HG02610 (cell line): ENCODE results near the gene KCP.

ENCODE experiments used
- ATAC-seq: cut with Tn5 transposase; IDR thresholded peaks from one replicate; pipeline ENCODE4 v1.9.1; 2021; ENCODE audit warnings: mild to moderate bottlenecking, moderate library complexity; ENCODE audit not compliant: unreplicated experiment

The KCP gene

DNA sequence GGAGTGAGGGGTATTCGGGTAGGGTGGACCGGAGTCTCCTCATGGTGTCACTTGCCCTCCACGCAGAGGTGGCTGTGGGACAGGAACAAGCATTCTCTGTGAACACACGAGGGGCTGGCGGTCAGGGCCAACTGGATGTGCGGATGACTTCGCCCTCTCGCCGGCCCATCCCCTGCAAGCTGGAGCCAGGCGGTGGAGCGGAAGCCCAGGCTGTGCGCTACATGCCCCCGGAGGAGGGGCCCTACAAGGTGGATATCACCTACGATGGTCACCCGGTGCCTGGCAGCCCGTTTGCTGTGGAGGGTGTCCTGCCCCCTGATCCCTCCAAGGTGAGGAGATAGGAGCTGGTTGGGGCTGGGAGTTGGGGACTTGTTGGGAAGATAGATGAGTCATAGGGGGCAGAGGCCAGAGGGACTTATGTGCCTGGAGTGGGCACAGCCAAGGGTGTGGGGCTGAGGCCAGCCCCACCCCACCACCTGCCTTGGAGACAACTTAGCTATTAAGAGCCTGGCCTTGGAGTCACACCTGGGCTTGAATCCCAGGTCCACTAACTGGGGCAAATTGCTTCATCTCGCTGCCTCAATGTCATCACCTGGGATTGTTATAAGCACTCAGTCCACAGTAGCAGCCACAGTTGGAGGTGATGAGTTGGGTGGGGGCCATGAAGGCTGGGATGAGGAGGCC is 66.4 kb downstream of the KCP start:
- ATAC-seq = no peak

DNA sequence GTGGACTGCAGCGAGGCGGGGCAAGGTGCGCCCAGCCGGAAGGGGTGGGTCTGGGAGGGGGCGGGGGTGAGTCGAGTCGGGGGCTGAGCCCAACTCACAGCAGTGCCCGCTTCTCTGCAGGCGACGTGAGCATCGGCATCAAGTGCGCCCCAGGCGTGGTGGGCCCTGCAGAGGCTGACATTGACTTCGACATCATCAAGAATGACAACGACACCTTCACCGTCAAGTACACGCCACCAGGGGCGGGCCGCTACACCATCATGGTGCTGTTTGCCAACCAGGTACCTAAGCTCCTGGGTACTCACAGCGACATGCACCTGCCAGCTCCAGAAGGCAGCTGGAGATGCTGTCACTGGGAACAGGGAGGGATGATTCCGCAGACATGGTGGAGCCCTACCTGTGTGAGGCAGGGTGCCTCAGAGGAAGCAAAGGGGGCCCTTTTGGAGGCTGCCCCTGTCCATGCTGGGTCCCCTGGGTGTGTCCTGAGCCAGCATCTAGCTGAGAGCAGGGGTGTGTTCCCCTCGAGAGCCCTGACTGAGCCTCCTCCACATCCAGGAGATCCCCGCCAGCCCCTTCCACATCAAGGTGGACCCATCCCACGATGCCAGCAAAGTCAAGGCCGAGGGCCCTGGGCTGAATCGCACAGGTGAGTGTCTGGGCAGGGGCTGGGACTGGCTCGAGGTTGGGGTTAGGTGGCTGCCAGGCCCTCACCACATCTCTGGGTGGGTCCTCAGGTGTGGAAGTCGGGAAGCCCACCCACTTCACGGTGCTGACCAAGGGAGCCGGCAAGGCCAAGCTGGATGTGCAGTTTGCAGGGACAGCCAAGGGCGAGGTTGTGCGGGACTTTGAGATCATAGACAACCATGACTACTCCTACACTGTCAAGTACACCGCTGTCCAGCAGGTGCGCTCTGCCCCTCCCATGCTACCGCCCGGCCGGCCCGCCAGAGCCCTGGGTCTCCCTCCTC is 67.6 kb downstream of the KCP start:
- no peak for ATAC-seq

DNA sequence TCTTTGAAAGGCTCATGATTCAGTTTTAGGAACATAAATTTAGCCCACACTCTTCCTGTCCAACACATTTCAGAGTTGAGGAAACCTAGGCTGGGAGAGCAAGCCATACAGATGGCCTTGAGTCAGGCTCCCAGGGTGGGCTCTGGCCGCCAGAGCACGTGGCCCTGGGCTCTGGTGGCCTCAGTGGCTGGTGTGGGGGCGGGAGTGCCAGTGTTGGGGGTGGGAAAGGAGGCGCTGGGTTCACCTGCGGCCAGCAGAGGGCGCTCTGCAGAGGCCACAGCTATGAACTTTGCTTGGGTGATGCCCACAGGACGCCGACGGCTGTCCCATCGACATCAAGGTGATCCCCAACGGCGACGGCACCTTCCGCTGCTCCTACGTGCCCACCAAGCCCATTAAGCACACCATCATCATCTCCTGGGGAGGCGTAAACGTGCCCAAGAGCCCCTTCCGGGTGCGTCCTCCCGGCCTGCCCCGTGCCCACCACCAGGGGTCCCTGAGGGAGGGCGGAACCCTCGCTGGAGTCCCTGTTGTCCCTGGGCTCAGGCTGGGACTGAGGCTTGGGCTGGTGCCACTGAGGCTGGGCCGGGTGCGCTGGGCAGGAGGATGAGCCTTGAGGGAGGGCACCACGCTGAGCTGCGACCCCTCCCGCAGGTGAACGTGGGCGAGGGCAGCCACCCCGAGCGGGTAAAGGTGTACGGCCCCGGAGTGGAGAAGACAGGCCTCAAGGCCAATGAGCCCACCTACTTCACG is 68.4 kb downstream of the KCP start:
- ATAC-seq = no peak

DNA sequence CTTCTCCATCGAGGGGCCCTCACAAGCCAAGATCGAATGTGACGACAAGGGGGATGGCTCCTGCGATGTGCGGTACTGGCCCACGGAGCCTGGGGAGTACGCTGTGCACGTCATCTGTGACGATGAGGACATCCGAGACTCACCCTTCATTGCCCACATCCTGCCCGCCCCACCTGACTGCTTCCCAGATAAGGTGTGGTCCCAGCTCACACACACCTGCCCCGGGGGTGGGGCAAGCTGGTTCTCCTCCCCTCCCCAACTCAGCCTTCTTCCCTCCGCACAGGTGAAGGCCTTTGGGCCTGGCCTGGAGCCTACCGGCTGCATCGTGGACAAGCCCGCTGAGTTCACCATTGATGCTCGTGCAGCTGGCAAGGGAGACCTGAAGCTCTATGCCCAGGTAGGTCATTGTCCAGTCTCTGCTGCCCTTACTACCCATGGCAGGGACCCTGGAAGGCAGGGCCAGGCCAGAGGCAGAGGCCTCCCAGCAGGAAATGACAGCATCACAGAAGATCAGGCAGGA is 69.3 kb downstream of the KCP start:
- no peak for ATAC-seq

DNA sequence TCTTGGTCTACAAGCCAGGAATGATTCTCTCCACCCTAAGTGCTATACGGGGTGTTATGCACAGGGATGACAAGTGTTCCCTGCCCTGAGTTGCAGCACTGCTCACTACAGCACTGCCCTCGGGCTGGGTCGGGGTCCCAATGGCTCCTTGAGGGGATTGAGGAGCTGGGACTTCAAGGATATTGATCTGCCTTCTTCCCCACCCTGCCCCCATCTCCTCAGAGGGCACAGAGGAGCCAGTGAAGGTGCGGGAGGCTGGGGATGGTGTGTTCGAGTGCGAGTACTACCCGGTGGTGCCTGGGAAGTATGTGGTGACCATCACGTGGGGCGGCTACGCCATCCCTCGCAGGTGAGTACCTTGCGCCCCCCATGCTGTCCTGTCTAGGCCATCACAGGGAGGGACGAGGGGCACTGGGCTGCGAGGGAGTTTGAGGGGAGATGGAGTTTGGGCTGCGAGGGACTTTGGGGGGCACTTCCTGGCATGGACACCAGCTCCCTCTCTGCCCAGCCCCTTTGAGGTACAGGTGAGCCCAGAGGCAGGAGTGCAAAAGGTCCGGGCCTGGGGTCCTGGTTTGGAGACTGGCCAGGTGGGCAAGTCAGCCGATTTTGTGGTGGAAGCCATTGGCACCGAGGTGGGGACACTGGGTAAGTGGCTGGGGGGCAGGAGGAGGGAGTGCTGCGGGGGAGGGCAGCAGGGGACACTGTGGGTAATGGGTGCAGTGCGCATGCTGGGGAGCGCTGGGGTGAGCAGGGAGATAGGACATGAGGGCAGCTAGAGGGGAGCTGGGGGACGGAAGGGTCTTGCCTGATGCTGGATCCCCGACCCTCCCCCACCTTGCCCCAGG is 70.0 kb downstream of the KCP start:
- no peak for ATAC-seq

DNA sequence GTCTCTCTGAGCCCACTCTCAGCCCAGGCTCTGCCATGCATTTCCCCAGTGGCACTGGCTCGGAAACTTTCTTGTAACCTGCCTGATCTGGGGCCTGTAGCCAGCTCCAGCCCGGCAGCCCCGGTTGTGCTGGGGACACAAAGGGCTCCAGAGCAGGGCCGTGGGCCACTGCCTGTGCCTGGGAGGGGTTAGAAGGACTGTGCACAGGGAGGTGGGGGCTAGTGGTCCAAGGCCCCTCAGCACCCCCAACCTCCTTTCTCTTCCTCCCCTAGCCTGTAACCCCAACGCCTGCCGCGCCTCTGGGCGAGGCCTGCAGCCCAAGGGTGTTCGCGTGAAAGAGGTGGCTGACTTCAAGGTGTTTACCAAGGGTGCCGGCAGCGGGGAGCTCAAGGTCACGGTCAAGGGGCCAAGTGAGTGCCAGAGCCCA is 70.7 kb downstream of the KCP start:
- no peak for ATAC-seq

DNA sequence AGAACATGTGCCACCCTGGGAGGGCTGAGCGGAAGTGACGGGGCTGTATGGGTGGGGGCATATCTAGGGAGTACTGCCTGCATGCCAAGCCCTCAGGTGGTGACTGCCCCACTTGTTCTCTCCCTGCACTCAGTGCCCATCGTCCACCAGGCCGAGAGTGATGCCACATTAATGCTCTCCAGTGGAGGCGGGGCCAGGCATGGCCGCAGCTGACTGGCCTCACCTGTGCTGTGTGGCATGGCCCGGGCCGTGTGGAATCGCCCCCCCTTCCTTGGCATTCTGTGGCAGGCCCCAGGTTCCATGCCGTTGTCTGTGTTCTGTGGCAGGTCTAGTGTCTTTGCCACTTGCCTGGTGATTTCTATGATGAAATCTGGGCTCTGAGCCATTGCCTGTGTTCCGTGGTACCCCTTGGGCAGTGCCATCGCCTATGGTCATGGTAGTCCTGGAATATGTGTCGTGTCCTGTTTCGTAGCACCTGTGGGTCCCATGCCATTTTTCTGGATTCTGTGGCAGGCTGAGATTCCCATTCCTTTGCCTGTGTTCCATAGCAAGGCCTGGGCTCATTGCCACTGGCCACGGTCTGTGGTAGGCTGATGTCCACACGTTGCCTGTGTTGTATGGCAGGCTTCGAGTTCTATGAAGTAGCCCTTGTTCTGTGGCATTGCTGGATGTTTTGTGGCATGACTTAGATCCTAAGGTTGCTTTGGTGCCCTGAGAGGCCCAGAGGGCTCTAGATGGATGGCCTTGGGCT is 71.4 kb downstream of the KCP start:
- no peak for ATAC-seq

DNA sequence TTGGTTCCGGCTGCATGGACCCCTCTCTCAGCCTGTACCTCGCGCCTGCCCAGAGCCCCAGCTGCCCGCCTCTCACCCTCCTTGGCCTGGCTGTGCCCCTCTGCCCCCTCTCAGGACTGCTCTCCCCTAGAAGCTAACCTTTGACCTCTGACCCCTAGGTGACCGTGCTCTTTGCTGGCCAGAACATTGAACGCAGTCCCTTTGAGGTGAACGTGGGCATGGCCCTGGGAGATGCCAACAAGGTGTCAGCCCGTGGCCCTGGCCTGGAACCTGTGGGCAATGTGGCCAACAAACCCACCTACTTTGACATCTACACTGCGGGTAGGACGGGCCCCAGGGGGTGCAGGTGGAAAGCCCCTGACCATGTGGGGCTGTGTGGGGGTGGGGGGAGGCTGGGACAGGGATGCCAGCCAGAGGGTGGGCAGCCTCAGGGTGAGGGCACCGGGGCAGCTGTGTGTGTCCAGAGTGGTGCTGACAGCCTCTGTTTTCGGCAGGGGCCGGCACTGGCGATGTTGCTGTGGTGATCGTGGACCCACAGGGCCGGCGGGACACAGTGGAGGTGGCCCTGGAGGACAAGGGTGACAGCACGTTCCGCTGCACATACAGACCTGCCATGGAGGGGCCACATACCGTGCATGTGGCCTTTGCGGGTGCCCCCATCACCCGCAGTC is 72.3 kb downstream of the KCP start:
- no peak for ATAC-seq

DNA sequence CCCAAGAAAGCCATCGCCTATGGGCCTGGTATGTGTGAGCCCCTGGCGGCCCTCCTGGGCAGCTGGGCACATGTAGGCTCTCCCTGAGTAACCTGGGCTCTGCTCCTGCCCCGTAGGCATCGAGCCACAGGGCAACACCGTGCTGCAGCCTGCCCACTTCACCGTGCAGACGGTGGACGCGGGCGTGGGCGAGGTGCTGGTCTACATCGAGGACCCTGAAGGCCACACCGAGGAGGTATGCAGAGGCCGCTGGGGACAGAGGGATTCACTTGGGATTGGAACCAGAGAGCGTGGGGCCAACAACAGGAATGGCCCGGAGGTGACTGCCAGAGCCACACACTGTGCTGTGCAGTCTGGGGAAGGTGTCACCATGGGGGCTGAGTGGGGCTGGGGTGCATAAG is 73.0 kb downstream of the KCP start:
- ATAC-seq = no peak

DNA sequence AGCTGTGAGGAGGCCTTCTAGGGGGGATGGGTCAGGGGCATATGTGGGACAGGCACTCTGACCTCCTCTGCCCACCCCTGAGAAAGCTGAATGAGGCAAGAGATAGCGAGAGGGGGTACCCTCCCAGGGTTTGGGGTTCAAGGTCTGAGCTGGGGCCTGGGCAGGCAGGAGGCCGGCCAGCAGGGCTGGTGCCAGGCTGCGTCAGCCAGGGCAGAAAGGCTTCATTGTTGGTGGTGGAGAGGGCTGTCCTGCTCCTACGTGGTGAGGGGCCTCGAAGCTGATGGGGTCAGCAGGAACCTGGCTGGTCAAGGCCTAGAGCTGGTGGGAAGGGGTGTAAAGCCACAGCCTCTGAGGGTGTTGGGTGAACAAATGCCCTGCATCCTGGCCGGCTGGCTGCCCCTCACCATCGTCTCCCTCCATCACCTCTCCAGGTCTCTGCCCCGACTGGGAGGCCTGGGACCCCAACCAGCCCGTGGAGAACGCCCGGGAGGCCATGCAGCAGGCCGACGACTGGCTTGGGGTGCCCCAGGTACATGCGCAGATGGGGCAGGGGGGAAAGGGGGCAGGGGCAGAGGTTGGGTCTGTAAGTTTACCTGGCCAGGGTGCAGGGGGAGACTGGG is 73.7 kb downstream of the KCP start:
- no peak for ATAC-seq

DNA sequence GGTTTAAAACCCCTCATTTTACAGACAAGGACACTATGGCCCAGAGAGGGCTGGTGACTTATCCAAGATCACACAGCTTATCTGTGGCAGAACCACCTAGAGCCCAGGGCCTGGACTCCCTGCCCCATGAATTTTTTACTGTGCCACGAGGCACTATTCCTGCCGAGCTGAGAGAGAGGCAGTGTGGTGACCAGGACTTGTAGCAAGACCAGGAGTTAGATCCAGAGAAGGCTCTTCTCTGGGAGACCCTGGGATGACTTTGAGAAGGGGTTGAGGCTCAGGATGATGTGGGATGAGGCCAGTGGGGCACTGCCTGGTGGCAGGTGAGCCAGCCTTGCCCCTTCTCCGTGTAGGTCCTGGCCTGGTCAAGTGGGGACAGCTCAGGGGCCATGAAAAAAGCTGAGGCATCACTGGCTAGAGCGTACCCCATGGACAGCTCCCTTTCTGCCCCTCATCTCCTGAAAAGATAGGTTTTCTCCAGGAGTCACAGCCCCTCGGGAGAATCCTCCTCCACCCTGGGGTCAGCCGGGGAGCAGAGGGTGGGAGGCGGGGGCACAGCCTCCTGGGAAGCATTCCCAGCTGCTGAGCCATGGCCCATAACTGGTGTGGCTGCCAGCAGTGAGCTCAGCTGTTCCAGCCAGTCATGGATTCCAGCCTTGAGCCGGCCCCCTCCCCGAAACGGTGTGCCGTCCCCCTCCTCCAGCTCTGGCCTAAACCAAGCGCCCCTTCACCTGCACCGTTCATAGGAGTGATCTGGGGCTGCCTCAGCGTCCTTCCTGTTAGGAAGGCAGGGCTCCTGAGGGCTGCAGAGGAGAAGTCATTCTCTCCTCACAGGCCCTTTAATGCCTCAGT is 74.5 kb downstream of the KCP start:
- ATAC-seq = no peak

DNA sequence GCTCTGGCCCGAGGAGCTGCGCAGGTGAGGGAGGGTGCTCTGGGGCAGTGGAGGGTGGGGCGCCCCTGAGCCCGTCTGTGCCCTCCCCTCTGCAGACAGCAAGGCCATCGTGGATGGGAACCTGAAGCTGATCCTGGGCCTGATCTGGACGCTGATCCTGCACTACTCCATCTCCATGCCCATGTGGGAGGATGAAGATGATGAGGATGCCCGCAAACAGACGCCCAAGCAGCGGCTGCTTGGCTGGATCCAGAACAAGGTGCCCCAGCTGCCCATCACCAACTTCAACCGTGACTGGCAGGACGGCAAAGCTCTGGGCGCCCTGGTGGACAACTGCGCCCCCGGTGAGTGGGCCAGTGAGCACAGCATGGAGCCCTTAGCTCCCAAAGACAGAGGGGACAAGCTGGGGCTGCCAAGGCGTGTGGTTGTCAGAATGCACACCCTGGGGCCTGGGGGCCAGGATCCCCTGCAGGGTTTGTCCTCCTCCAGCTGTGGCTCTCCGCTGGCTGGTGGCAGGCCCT is 75.2 kb downstream of the KCP start:
- ATAC-seq = no peak

DNA sequence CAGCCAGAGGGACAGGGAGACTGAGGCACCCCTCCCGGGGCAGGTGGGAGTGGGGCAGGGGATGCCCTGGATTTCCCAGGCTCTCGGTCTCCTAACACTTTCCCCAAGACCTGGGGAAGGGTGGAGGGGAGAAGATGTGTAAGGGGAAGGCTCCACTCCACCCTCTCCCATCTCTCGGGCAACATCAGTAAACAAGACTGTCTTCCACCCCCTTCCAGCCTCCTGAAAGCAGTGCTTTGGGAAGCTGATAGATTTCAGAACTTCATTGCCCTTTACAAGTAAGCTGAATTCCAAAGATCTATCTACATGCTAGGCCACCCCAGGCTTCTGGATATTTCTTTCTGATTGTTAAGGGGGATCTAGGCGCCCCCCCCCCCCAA is 76.6 kb downstream of the KCP start:
- ATAC-seq = no peak

DNA sequence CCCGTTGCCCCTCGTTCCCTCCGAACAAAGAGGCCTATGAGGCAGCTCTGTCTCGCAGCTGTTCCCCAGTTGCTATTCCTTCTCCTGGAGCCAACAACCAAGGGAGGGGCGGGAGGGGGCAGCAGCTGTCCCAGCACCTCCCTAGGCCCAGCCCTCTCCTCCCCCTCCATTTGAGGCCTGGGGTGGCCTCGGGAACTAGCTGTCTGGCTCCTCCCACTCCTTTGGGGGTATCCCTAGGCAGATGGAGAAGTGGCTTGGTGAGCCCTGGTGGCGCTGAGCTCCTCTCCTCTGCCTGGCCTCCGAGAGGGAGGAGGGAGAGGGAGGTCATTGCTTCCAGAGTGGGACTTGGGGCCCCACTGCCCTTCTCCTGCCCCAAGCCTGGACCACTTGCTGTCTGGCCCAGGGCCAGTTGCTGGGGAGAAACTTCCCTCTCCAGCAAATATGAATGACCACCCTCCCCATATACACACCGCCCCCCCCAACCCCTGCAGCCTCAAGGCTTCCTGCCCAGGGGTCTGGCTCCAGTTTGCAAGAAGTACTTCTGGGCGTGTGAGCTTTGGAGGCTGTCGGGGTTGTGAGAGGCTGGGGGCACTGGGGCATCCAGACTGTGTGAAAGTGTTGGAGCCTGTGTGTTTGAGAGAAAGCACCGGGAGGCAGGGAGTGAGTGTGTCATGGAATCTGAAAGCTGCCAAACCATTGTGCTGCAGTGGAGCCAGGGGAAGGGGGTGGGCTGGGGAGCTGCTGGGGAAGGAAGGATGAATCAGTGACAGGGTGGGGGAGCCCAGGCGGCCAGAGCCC is 77.2 kb downstream of the KCP start:
- no peak for ATAC-seq

DNA sequence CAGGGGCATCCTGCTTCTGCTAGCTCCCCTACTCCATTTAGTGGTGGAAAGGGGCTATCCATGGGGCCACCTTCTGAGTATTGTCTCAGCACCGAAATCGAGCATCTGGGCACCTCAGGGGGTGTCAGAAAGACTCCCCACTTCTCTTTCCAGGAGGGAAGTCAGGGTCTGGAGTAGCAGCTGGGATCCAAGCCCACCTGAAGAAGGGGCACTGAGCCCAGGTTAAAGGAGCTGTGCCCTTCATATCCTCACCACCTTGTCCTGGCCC is 77.7 kb downstream of the KCP start:
- ATAC-seq = no peak

DNA sequence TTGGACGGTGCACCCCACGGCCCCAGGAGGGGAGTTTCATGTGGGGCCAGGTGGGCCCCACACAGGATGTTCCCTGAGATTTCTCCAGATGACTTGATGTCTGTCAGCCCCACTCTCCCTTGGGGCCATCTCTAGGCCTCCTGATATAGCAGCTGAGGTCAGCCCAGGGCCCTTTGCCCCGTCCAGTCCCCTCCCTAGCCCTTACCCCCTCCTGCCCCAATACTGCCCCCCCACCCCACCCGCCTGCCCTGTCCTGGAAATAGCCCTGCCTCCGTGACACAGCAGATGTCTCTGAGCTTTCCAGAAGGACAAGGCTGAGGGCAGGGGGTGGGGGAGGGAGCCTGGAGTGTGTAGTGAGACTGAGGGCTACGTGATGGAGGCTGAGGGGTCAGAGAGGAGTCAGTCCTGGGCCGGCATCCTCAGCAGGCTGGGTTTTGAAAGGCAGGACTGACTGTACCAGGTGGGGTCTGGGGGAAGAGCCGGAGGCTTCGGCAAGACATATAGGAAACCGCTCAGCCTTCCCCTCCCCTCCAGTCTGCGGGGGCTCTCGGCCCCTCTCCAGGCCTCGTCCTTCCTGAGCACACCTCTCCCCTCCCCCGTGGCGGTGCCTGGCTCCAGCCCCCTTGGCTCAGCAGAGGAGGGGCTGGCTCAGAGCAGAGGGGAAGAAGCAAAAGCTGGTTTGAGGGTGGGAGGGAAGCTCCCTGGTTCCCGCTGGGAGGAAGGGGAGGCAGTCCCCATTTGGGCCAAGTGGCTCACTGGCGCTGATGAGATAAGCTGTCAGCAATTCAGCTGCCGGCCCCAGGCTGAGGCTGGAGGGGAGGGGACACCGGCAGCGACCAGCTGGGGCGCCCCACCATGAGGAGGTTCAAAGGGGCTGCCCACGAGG is 78.3 kb downstream of the KCP start:
- no peak for ATAC-seq
